ENCODE results near the gene MEGF8. TPM values are rescaled to one million over a fixed set of nuclear protein-coding genes. Genes with fewer than 3 reads are reported as not detected.
A peak's percentile ranks its signal among the peaks of the same experiment; 100 is the strongest.

MEGF8 gene, protein sequence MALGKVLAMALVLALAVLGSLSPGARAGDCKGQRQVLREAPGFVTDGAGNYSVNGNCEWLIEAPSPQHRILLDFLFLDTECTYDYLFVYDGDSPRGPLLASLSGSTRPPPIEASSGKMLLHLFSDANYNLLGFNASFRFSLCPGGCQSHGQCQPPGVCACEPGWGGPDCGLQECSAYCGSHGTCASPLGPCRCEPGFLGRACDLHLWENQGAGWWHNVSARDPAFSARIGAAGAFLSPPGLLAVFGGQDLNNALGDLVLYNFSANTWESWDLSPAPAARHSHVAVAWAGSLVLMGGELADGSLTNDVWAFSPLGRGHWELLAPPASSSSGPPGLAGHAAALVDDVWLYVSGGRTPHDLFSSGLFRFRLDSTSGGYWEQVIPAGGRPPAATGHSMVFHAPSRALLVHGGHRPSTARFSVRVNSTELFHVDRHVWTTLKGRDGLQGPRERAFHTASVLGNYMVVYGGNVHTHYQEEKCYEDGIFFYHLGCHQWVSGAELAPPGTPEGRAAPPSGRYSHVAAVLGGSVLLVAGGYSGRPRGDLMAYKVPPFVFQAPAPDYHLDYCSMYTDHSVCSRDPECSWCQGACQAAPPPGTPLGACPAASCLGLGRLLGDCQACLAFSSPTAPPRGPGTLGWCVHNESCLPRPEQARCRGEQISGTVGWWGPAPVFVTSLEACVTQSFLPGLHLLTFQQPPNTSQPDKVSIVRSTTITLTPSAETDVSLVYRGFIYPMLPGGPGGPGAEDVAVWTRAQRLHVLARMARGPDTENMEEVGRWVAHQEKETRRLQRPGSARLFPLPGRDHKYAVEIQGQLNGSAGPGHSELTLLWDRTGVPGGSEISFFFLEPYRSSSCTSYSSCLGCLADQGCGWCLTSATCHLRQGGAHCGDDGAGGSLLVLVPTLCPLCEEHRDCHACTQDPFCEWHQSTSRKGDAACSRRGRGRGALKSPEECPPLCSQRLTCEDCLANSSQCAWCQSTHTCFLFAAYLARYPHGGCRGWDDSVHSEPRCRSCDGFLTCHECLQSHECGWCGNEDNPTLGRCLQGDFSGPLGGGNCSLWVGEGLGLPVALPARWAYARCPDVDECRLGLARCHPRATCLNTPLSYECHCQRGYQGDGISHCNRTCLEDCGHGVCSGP (N-terminal part only)
- 24.6 and 27.5 TPM in 2 replicates for total RNA-seq

DNA sequence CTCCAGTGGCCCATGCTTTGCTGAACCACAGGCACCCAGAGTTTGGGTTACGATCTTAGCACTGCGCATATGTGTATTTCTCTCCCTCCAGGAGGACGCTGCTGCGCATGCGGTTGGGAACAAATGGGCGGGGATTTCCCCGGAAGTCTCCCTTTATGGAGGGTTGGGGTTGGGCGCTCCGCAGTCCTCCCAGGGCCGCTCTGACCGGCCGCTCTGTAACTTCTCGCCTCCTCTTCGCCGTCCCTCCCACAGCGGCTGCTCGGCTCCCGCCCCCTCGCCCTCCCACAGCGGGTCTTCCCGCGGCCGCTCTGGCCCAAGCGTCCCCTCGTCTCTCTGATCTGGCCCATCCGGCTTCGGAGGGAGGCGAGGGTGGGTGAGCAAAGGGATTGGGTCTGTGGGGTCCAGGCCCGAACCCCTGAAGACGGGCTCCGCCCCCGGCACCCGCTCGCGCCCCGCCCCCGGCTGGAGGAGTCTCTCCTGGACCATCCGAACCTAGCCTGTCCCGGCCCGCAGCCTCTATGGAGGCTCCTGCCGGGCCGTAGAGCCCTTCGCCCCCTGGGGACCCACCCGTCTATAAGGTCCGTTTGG is at the start of gene MEGF8:
Gene MEGF8 (plus strand): TSS at position 328 of the 588 bp plus-strand sequence. CDS start 609 bp downstream, outside the sequence.
- DNase-seq (ENCODE audit: low read depth, low spot score): peak; percentile 96

DNA sequence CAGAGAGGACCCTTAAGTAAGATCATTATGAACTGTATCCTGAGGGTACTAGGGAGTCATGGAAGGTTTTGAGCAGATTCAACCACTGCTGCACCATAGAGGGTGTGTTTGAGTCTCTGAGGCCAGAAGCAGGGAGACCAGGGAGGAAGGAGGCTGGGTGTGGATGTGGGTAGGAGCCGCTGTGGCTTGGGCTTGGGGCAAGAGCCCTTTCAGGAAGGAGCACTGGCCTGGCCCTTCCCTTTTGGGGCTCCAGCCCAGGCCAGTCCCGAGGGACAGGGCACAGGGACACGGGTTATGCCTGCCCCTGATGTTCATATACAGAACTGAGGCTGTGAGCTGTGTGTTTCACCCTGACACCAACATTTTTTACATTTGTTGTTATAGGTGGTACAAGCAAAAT is 49.2 kb upstream of the MEGF8 start:
- no peak for DNase-seq (ENCODE audit: low read depth, low spot score)

GRCh38 chr19:42276821-42277220 is 48.6 kb upstream of the MEGF8 start:
- no peak for DNase-seq (ENCODE audit: low read depth, low spot score)

DNA sequence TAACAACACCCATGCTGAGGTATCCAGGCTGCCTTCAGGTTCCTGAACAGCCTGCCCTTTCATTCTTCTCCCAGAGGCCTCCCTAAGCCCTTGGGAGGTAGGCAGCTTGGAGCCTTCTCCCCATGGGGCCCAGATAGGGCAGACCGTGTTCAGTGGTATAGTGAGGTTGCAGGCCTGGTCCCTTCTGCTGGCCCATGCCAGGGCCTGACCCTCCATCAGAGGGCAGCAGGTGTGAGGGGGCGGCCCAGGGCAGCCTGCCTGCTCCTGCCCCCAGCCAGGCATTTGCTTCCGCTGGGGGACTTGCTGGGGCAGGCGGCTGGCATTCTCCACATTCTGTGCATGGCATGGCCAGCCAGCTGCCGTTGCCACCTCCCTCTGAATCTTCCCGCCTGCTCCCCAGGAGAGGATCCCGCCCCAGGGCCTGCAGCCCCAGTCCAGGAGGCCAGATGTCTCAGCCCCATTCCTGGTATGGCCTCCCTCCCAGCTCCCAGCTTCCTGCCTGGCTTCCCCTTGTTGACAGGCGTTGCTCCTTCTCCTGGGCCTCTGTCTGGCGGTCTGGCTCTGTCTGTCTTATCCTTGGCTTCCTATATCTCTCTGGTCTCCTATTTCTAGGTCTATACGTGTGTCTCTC is 47.5 kb upstream of the MEGF8 start:
- DNase-seq (ENCODE audit: low read depth, low spot score): no peak

GRCh38 chr19:42278452-42279154 is 46.8 kb upstream of the MEGF8 start:
- no peak for DNase-seq (ENCODE audit: low read depth, low spot score)

- no peak for DNase-seq (ENCODE audit: low read depth, low spot score)
These were observed 46.1 kb upstream of the MEGF8 start for GRCh38 chr19:42279155-42279901.

GRCh38 chr19:42279902-42280814 is 45.3 kb upstream of the MEGF8 start:
- no peak for DNase-seq (ENCODE audit: low read depth, low spot score)

DNA sequence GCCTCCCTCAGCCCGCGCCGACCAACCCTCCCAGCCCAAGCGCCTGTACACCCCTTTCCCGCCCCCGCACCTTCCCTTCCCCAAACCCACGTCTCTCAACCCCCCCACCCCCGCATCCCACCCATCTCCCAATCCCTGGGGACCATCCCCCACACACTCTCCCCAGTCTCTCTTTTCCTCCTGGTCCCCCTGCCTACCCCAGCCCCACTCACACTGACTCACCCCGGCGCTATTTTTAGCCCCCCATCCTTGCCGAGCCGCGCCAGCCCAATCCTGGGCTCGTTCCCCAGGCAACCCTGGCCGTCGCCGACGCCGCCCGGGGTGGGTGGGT is 44.7 kb upstream of the MEGF8 start:
- DNase-seq (ENCODE audit: low read depth, low spot score): no peak

- no peak for DNase-seq (ENCODE audit: low read depth, low spot score)
These were observed 44.1 kb upstream of the MEGF8 start for GRCh38 chr19:42281146-42281826.

DNA sequence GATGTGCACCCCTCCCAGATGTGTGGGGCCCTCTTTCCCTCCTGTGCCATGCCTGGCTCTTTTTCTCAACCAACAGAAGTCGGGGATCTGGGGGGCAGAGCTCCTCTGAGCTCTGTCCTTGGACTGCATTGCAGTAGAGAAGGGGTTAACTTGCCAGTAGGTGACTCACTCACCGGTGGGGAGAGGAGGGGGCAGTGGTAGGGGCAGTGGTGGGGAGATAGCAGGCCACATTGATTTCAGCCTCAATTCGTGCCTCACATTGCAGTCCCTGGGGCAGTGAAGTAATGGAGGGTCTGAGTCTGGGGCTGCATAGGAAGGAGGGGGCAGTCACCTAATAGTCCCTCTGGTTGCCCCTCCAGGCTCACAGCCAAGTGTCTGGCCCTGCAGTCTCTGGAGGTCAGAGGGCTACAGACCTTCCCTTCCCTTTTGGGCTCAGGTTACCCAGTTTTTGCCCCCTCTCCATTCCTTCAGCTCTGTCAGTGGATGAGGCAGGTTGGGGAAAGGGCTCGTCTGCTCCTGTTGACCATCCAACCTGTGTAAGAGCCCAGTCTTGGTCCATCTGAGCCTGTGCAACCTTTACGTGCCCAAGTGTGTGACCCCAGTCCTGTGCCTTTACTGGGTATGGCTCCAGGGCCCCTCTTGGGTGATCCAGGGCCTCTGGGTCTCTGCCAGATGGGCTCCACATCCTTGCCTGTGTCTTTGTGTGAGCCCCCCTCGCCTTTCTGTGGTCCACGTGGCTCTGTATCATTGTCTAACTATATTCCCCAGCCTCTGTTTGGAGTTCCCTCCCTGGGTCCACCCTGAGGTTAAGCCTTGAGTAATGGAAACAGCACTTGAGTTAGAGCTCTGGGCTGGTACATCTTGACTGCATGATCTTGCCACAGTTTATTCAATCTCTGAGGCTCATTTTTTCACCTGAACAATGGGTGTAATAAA is 43.3 kb upstream of the MEGF8 start:
- no peak for DNase-seq (ENCODE audit: low read depth, low spot score)

DNA sequence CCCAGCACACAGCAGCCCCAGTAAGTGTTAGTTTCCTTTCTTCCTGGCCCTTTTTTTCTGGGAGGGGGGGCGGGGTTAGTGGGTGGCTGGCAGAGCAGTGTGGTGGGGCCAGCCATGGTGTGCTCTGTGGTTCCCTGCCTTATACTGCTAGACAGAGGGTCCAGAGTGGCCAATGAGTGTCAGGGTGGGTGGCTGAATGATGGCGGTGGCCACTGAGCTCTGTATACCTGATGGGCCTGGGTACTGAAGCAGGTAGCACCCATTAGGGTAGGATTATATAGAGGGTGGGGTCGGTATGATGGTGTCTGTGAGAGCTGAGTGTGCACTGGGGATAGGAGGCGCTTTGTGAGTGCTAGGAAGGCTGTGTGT is 42.6 kb upstream of the MEGF8 start:
- DNase-seq (ENCODE audit: low read depth, low spot score): no peak

DNA sequence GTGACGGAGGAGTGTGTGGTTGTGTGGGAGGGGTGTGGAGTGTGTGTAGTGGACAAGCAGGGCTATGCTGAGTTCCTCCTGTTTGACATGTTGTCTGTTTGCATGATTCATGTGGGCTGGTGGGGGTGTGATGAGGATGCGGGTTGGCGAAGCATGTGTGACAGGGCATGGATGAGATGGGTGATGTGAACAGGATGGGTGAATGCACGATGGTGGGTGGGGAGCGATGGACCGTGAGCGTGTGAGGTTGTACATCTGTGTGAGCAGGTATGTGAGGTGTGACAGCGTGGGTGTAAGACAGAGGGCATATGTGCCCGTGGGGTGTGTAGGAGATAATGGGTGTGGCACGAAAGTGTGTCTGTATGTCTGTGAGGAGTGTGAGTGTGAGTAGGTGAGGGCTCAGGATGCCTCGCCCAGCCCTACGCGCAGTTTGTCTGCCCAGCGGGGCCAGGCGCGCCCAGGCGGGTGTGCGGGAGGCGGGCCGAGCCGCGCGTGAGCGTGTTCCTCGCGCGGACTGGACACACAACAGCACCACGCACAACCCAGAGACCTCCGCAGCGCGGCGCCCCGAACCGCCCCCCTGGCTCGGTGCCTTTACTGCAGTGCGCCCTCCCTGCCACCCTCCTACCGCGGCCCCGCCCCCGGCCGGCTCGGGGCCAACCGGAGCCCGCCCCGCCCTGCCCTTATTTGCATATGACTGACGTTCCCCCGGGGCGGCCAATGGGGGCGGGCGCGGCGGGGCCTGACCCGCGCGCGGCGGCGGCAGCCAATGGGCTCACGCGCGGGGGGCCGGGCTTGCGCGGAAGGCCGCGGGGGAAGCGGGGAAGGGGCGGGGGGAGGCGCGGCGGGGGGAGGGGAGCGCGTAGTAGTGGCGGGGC is 42.0 kb upstream of the MEGF8 start:
- DNase-seq (ENCODE audit: low read depth, low spot score): peak; percentile 69

DNA sequence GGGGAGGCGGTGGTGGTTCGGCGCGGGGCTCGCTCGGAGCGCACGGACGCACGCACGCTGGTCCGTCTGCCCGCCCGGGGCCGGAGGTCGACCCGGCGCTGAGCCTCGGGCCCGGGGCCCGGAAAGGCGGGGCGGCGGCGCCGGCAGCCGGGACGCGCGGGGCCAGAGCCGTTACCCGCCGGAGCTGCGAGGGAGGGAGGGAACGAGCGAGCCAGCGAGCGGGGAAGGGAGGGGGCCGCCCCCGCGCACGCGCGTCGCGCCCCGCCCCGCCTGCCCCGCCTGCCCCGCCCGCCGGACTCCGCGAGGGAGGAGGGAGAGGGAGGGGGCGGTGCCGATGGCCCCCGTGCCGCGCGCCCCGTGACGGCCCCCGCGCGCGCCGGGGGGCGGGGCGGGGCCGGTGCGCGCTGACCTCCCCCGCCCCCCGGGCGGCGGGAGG is 41.4 kb upstream of the MEGF8 start:
- no peak for DNase-seq (ENCODE audit: low read depth, low spot score)

GRCh38 chr19:42284591-42285341 is 40.7 kb upstream of the MEGF8 start:
- DNase-seq (ENCODE audit: low read depth, low spot score): no peak

GRCh38 chr19:42285541-42285941 is 39.9 kb upstream of the MEGF8 start:
- DNase-seq (ENCODE audit: low read depth, low spot score): no peak

All from pulmonary artery endothelial cell (primary cell).